Measurements from ENCODE around the gene NCAPD3. TPM values are rescaled to one million over a fixed set of nuclear protein-coding genes. Genes with fewer than 3 reads are reported as not detected.
"Not testable (repeated sequence)": the region's sequence is repeated elsewhere in the genome, so short reads cannot be mapped to it uniquely, and the experiment has no call there.

NCAPD3 gene
- total and polyA plus RNA-seq, 2 donors (not counting 1 experiment from before 2014, with no cell fraction given), result 12.9 to 32.2 TPM

- H3K27me3 ChIP-seq (replicated peaks in 1 of 4; ENCODE audit: control extremely low read depth in 1 of 4, control insufficient read depth in 3 of 4, insufficient read depth in 4 of 4, low read length in 3 of 4), result no peaks in the 10 kb centered on the region
- no peak overlapping the region for H3K9ac ChIP-seq (ENCODE audit: low read length)
- no peak for TF ChIP-seq EZH2 (IDR thresholded peaks at IDR 0.05; ENCODE audit: borderline replicate concordance, insufficient read depth, low read depth, low read length, poor library complexity, severe bottlenecking)
- TF ChIP-seq CTCF (IDR thresholded peaks at IDR 0.05), result no peak
- H3K4me2 ChIP-seq (replicated peaks; ENCODE audit: low read depth, low read length, poor library complexity, severe bottlenecking), result no peak overlapping the region
- H3K36me3 ChIP-seq (replicated peaks in 1 of 2; ENCODE audit: control extremely low read depth in 1 of 2, control insufficient read depth in 1 of 2, extremely low read depth in 1 of 2, insufficient read depth in 2 of 2, low read length in 1 of 2), result peaks cover 4 to 31% of the 10 kb centered on the region in 2 experiments
- Mint-ChIP-seq H3K27me3 (no peaks in the 10 kb centered on the region), H3K4me1 (no peaks in the 10 kb centered on the region), H3K4me3 (no peak overlapping the region), H3K9me3 (ENCODE audit: insufficient read depth) (no peaks in the 10 kb centered on the region), H3K27ac (no peak overlapping the region)
- H3K4me3 ChIP-seq (ENCODE audit: control extremely low read depth in 1 of 5, extremely low read depth in 1 of 5, insufficient read depth in 1 of 5, low read depth in 2 of 5, low read length in 4 of 5), result no peak overlapping the region
- no peaks in the 10 kb centered on the region for H3K9me3 ChIP-seq (ENCODE audit: control extremely low read depth in 1 of 3, control insufficient read depth in 2 of 3, insufficient read depth in 1 of 3, low read length in 2 of 3)
- no peaks in the 10 kb centered on the region for H3K79me2 ChIP-seq (ENCODE audit: control insufficient read depth, insufficient read depth, low read length)
- intact Hi-C loops (cut with micrococcal nuclease), result no loop called here
- ChIA-PET CTCF (interaction anchor here (1.5 kb wide), 1 partner anchor 10 kb away, joined by 4 read pairs; no protein-coding TSS in a partner anchor), POLR2A (no interaction called here)
- no peak for ATAC-seq (ENCODE audit: low read depth)
- 100% methylated on average over 1 of the region's 4 CpGs for WGBS (ENCODE audit: insufficient coverage)
- no peak overlapping the region for H3K27ac ChIP-seq (ENCODE audit: low read length in 2 of 2)
- H2AFZ ChIP-seq (ENCODE audit: insufficient read depth, low read depth, low read length, poor library complexity, severe bottlenecking), result no peak overlapping the region
- no peaks in the 10 kb centered on the region for H3K4me1 ChIP-seq (ENCODE audit: control insufficient read depth in 2 of 2, insufficient read depth in 2 of 2, low read length in 2 of 2)
- H4K20me1 ChIP-seq (ENCODE audit: control insufficient read depth, insufficient read depth, low read length, poor library complexity, severe bottlenecking), result no peaks in the 10 kb centered on the region
- no peak for DNase-seq
Observed at GRCh38 chr11:134196756-134197155, 27.0 kb downstream of the NCAPD3 start.

- ATAC-seq (ENCODE audit: low read depth); H3K9me3 Mint-ChIP-seq (ENCODE audit: insufficient read depth); H3K4me3 Mint-ChIP-seq; H3K27ac Mint-ChIP-seq; H3K27ac ChIP-seq (ENCODE audit: low read length in 2 of 2); H2AFZ ChIP-seq (ENCODE audit: insufficient read depth, low read depth, low read length, poor library complexity, severe bottlenecking); H4K20me1 ChIP-seq (ENCODE audit: control insufficient read depth, insufficient read depth, low read length, poor library complexity, severe bottlenecking); POLR2A ChIA-PET; H3K79me2 ChIP-seq (ENCODE audit: control insufficient read depth, insufficient read depth, low read length); intact Hi-C loops (cut with micrococcal nuclease); H3K4me1 Mint-ChIP-seq; H3K4me2 ChIP-seq (replicated peaks; ENCODE audit: low read depth, low read length, poor library complexity, severe bottlenecking); H3K9ac ChIP-seq (ENCODE audit: low read length); H3K9me3 ChIP-seq (ENCODE audit: control extremely low read depth in 1 of 3, control insufficient read depth in 2 of 3, insufficient read depth in 1 of 3, low read length in 2 of 3); H3K4me3 ChIP-seq (ENCODE audit: control extremely low read depth in 1 of 5, extremely low read depth in 1 of 5, insufficient read depth in 1 of 5, low read depth in 2 of 5, low read length in 4 of 5); H3K27me3 ChIP-seq (replicated peaks in 1 of 4; ENCODE audit: control extremely low read depth in 1 of 4, control insufficient read depth in 3 of 4, insufficient read depth in 4 of 4, low read length in 3 of 4); H3K27me3 Mint-ChIP-seq; H3K4me1 ChIP-seq (ENCODE audit: control insufficient read depth in 2 of 2, insufficient read depth in 2 of 2, low read length in 2 of 2); DNase-seq: not testable (repeated sequence)
- CTCF ChIA-PET, result interaction anchor here (0.9 kb wide), 1 partner anchor 10 kb away, joined by 3 read pairs; no protein-coding TSS in a partner anchor
- WGBS (ENCODE audit: insufficient coverage), result 98% methylated on average over 8 of the region's 8 CpGs
- H3K36me3 ChIP-seq (replicated peaks in 1 of 2; ENCODE audit: control extremely low read depth in 1 of 2, control insufficient read depth in 1 of 2, extremely low read depth in 1 of 2, insufficient read depth in 2 of 2, low read length in 1 of 2), result peaks cover 1 to 35% of the 10 kb centered on the region in 2 experiments
Observed at GRCh38 chr11:134188092-134188491, 35.7 kb downstream of the NCAPD3 start.
